Fibroblast of pulmonary artery (primary cell): ENCODE measurements around the gene SUGCT.
A peak's percentile ranks its signal among the peaks of the same experiment; 100 is the strongest.
"Not testable (repeated sequence)": the region's sequence is repeated elsewhere in the genome, so short reads cannot be mapped to it uniquely, and the experiment has no call there.

Source experiments
- DNase-seq: peaks from one replicate; pipeline ENCODE4 v3.0.0-alpha.2; 2010; ENCODE audit warnings: low read depth
- H3K4me3 ChIP-seq: replicated peaks from 2 replicates; pipeline ENCODE4 v1.5.1; 2011; ENCODE audit warnings: low read depth, mild to moderate bottlenecking, control low read depth, low read length, moderate library complexity
- CTCF ChIP-seq: IDR thresholded peaks from 2 replicates; pipeline ENCODE4 v1.5.1; 2011; ENCODE audit warnings: mild to moderate bottlenecking, control low read depth, low read length, inconsistent platforms; ENCODE audit errors: missing control alignments

The SUGCT gene

GRCh38 chr7:40205992-40206391 is 71.2 kb downstream of the SUGCT start:
- no peak for TF ChIP-seq CTCF
- DNase-seq: no peak

GRCh38 chr7:40211276-40212003 is 76.6 kb downstream of the SUGCT start:
- peak; percentile 64 for DNase-seq
- H3K4me3 ChIP-seq: no peak overlapping the region
- TF ChIP-seq CTCF: no peak

More at GRCh38 chr7:40205992-40206391, 71.2 kb downstream of the SUGCT start:
- no peak overlapping the region for H3K4me3 ChIP-seq

GRCh38 chr7:40213291-40213690 is 78.5 kb downstream of the SUGCT start:
- TF ChIP-seq CTCF: no peak
- no peak for DNase-seq
- H3K4me3 ChIP-seq: no peak overlapping the region

- H3K4me3 ChIP-seq: no peak overlapping the region
- peak; percentile 42 for DNase-seq
- no peak for TF ChIP-seq CTCF
These were observed 79.1 kb downstream of the SUGCT start for GRCh38 chr7:40213856-40214255.

- not testable (repeated sequence) for DNase-seq, H3K4me3 ChIP-seq
These were observed 83.8 kb downstream of the SUGCT start for GRCh38 chr7:40218612-40219011.

- peak; percentile 79 for DNase-seq
- H3K4me3 ChIP-seq: no peak overlapping the region
- TF ChIP-seq CTCF: no peak
These were observed 85.1 kb downstream of the SUGCT start for GRCh38 chr7:40219917-40220316.

GRCh38 chr7:40220421-40220911 is 85.7 kb downstream of the SUGCT start:
- no peak for TF ChIP-seq CTCF
- peak; percentile 47 for DNase-seq
- no peak overlapping the region for H3K4me3 ChIP-seq
